ENCODE measurements around the gene SERPINA1.

Gene SERPINA1

GRCh38 chr14:94330432-94330831, 58.0 kb downstream of the SERPINA1 start:
- no peaks in the 10 kb centered on the region for H3K36me3 Mint-ChIP-seq (ENCODE audit: low read depth)
- peaks cover 12% of the 10 kb centered on the region for H3K27me3 Mint-ChIP-seq (ENCODE audit: low read depth)
- no peak for DNase-seq (ENCODE audit: low spot score)
- H3K9me3 Mint-ChIP-seq = no peaks in the 10 kb centered on the region
- H3K27ac Mint-ChIP-seq = no peak overlapping the region
- no peaks in the 10 kb centered on the region for H3K4me1 Mint-ChIP-seq (ENCODE audit: low read depth)
- H3K4me3 Mint-ChIP-seq = no peak overlapping the region

- no peak overlapping the region for H3K27ac Mint-ChIP-seq
- H3K4me3 Mint-ChIP-seq = no peak overlapping the region
- H3K4me1 Mint-ChIP-seq (ENCODE audit: low read depth) = no peaks in the 10 kb centered on the region
- peaks cover 12% of the 10 kb centered on the region for H3K27me3 Mint-ChIP-seq (ENCODE audit: low read depth)
- no peaks in the 10 kb centered on the region for H3K9me3 Mint-ChIP-seq
- H3K36me3 Mint-ChIP-seq (ENCODE audit: low read depth) = no peaks in the 10 kb centered on the region
- DNase-seq (ENCODE audit: low spot score) = no peak
Observed at GRCh38 chr14:94329857-94330256, 58.5 kb downstream of the SERPINA1 start.

GRCh38 chr14:94328196-94328595, 60.2 kb downstream of the SERPINA1 start:
- Mint-ChIP-seq H3K4me1 (ENCODE audit: low read depth) (no peaks in the 10 kb centered on the region), H3K36me3 (ENCODE audit: low read depth) (no peaks in the 10 kb centered on the region), H3K27ac (no peak overlapping the region), H3K9me3 (no peaks in the 10 kb centered on the region), H3K27me3 (ENCODE audit: low read depth) (peaks cover 6% of the 10 kb centered on the region), H3K4me3 (no peak overlapping the region)
- no peak for DNase-seq (ENCODE audit: low spot score)

Measured in T-helper 2 cell treated with Interferon-gamma antibody and Interleukin-4, amounts not matched to agents 5 μg/mL and 100 μg/mL, for 36 hours (primary cell).